Thoracic aorta (tissue), 2 donors: ENCODE data around the gene FLRT2. TPM values are rescaled to one million over a fixed set of nuclear protein-coding genes. Genes with fewer than 3 reads are reported as not detected.

Experiments
- ATAC-seq: fragments of 150-250 bp; one replicate; pipeline ENCODE4 v1.8.0; 2017; ENCODE audit warnings: low read depth; ENCODE audit not compliant: insufficient number of reproducible peaks, low FRiP score
- DNase-seq: peaks from one replicate; pipeline ENCODE4 v3.0.0-alpha.2; 2020; ENCODE audit warnings: low spot score
- H3K27ac ChIP-seq, 2 donors: fragments of 200-600 bp; sonication (generic); 1 replicate in 1 of 2; 2 replicates in 1 of 2; pipeline ENCODE4 v1.5.1; 2016; ENCODE audit warnings: mild to moderate bottlenecking in 2 of 2, moderate library complexity in 2 of 2
- H3K27me3 ChIP-seq: fragments of 200-600 bp; sonication (generic); replicated peaks from 2 replicates; pipeline ENCODE4 v1.6.0; 2016; ENCODE audit warnings: mild to moderate bottlenecking; ENCODE audit not compliant: insufficient read depth
- H3K36me3 ChIP-seq: fragments of 200-600 bp; sonication (generic); one replicate; pipeline ENCODE4 v1.5.1; 2016
- H3K4me1 ChIP-seq, 2 donors: fragments of 200-600 bp; sonication (generic); 1 replicate in 1 of 2; 2 replicates in 1 of 2; pipeline versions ENCODE4 v1.5.1 to v1.6.0; 2016; ENCODE audit warnings: low read depth in 2 of 2, mild to moderate bottlenecking in 1 of 2; ENCODE audit not compliant: control insufficient read depth in 1 of 2
- H3K4me3 ChIP-seq: fragments of 200-600 bp; sonication (generic); 2 replicates; pipeline ENCODE4 v1.5.1; 2016; ENCODE audit warnings: mild to moderate bottlenecking
- H3K9me3 ChIP-seq: fragments of 200-600 bp; sonication (generic); 2 replicates; pipeline ENCODE4 v1.5.1; 2016
- CTCF ChIP-seq: fragments of 200-600 bp; sonication (generic); IDR thresholded peaks from one replicate; pipeline ENCODE4 v1.5.1; 2019; ENCODE audit warnings: antibody characterized with exemption
- total RNA-seq, 2 donors: library from RNA; depleted of rRNA; stranded (reverse); fragments of >200 nt; gene quantifications; one replicate each; pipeline versions ENCODE4 v1.1.0 to v1.2.3, GENCODE V29; 2016

The FLRT2 gene
- total RNA-seq, 2 donors from 2014 or later = 20.1 to 45.4 TPM

DNA sequence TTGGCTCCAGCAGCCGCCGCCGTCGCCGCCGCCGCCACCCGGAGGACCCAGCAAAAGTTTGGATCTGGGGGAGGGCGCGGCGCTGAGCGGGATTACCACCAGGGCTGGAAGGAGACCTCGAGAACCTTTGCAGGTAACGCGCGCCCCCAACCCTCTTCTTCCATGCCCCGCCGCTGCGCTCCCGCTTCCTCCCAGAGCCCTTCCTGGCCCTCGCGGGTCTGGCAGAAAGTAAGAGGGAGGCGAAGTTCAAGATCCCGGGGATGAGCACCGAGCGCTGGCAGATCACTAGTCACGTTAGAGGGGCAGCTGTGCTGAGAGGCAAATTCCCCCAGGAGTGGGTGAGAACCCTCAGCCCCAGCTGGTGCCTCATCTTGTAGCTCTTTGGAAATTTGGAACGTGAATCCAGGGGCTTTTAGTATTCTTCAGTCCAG lies 3.9 kb downstream of the FLRT2 start:
- Histone ChIP-seq H3K9me3 (no peaks in the 10 kb centered on the region), H3K27me3 (no peaks in the 10 kb centered on the region), H3K4me3 (peak overlapping the region; percentile 77), H3K36me3 (no peaks in the 10 kb centered on the region), H3K27ac (no peak overlapping the region), H3K4me1 (peaks cover 13 to 55% of the 10 kb centered on the region in 2 donors)
- no peak for TF ChIP-seq CTCF
- no peak for DNase-seq
- ATAC-seq = no peak

DNA sequence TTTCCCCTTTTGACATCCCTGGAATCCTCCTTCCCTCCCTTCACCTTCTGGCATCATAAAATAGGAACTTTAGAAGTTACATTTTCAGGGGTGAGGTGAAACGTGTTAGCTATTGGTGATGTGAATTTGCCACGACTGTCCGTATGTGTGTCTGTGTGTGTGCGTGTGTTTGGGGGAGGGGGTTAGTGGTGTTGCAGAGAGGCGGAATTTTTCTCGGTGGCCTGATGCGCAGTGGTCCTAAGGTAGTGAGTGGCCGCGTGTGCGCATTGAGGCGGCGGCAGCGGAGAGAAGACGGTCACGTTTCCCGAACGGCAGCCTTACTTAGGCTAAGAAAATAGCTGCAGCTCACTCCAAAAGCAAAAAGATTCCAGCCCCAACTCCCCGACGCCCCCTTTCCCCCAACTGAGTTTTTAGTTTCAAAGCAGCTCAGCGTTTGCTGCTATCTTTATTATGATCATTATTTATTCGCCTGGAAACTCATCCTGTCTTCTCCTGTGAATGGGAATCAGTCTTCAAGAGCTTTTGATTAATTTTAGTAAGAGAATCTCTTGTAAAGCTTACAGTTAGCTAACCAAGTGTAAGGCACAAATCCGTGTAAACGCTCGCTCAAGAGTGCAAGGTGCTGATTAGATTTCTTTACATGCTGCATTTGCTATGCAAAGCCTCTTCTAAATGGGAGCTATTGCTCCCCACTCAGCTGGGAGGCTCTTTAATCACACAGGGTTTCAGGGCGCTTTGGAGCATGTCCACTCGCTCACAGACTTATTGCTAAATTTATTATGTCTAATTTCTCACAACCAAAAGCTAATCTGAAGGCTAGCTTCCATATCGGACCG lies 4.7 kb downstream of the FLRT2 start:
- Histone ChIP-seq H3K27ac (no peak overlapping the region), H3K27me3 (no peaks in the 10 kb centered on the region)

DNA sequence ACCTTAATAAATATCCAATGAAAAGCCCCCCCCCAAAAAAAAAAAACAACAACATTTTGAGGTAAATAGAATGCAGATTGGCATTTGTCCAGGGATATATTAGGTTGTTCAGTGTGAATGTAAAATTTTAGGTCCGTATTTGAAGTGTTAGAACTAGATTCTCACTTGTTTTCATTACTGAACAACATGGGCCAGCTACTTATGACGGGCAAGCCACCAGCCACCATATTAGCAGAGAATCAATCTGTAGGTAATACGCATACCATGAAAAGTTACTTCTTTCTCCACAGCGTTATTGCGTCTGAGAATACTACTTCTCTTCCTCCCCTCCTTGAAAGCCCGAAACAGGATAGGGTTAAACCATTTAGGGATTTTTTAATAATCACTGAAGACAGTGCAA lies 5.4 kb downstream of the FLRT2 start:
- ATAC-seq (no peak), DNase-seq (no peak)
- peak overlapping the region; percentile 77 for H3K4me3 ChIP-seq
- no peak for TF ChIP-seq CTCF
- H3K4me1 ChIP-seq = peaks cover 13 to 45% of the 10 kb centered on the region in 2 donors
- no peaks in the 10 kb centered on the region for H3K27me3 ChIP-seq
- no peaks in the 10 kb centered on the region for H3K9me3 ChIP-seq
- no peak overlapping the region for H3K27ac ChIP-seq
- no peaks in the 10 kb centered on the region for H3K36me3 ChIP-seq

More for the DNA sequence above, 4.7 kb downstream of the FLRT2 start:
- no peak for TF ChIP-seq CTCF
- Histone ChIP-seq H3K4me3 (peak overlapping the region; percentile 77), H3K36me3 (no peaks in the 10 kb centered on the region), H3K9me3 (no peaks in the 10 kb centered on the region), H3K4me1 (peaks cover 13 to 52% of the 10 kb centered on the region in 2 donors)
- ATAC-seq (no peak), DNase-seq (no peak)

DNA sequence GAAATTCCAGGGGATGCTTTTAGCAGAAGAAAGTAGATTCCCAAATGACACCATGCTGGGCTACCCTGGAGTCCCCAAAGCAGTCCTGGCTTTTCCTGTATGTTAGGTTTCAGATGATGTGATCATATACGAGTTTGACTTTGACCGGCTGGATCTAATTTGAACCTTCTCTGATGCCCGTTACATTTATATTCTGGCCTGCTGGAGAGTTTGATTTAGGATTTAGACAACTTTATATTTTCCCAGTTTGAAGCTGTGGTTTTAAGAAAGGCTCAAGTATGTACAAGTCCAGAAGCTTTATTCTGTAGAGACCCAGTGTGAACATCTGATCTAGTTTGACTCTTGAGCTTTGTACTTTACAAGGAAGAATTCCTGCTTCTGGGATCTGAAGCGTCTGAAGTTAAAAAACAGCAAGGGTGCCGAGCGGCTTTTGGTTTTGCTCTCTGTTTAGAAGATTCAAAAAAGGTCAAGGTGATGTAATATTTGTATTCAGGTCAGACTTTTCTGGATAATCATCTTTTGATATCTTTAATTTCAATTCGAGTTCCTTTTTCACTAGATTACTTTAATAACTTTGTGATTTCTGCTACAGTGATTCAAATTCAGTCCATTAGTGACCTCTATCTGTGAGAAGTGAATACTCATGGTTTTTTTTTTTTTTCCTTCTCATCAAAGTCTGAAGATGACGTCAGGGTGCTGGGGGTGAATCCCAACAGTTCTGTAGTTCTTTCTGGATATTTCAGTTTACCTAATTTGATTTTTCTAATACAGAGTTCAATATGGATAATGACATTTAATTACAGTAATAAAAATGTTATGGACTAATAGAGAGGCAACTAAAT lies 6.3 kb downstream of the FLRT2 start:
- DNase-seq = no peak
- peak; percentile 36 for TF ChIP-seq CTCF
- Histone ChIP-seq H3K36me3 (no peaks in the 10 kb centered on the region), H3K27ac (no peak overlapping the region), H3K9me3 (no peaks in the 10 kb centered on the region), H3K4me1 (peaks cover 13 to 37% of the 10 kb centered on the region in 2 donors), H3K27me3 (no peaks in the 10 kb centered on the region), H3K4me3 (peak overlapping the region; percentile 45)
- no peak for ATAC-seq

DNA sequence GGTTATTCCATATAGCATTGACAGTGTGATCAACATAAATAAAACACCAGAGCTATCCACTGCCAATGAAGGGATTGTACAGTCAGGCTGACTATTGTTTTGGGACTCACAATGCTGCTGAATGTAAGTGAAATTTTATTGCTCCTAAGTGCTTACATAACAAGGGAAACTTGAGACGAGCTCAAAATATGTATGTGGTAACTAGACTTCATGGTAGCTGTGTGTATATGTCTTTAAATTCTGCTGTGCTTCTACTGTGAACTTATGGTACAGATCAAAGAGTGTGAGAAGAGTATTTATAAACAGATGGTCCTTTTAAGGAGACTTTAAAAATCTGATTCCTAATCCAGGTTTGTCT lies 6.9 kb downstream of the FLRT2 start:
- TF ChIP-seq CTCF = no peak
- Histone ChIP-seq H3K36me3 (no peaks in the 10 kb centered on the region), H3K4me3 (no peak overlapping the region), H3K27me3 (no peaks in the 10 kb centered on the region), H3K4me1 (peaks cover 13 to 31% of the 10 kb centered on the region in 2 donors), H3K27ac (no peak overlapping the region), H3K9me3 (no peaks in the 10 kb centered on the region)
- ATAC-seq (no peak), DNase-seq (no peak)
